ENCODE measurements around the gene HIVEP1. TPM values are rescaled to one million over a fixed set of nuclear protein-coding genes. Genes with fewer than 3 reads are reported as not detected.
A peak's percentile ranks its signal among the peaks of the same experiment; 100 is the strongest.
"Not testable (repeated sequence)": the region's sequence is repeated elsewhere in the genome, so short reads cannot be mapped to it uniquely, and the experiment has no call there.

HIVEP1 gene
- total RNA-seq, 2 experiments from 2014 or later, result 45.9 to 71.6 TPM

GRCh38 chr6:12176782-12177181 lies 164.7 kb downstream of the HIVEP1 start:
- DNase-seq; H3K4me1 Mint-ChIP-seq; intact Hi-C loops (cut with DNase I, micrococcal nuclease); H3K9me3 Mint-ChIP-seq (ENCODE audit: low read depth); H3K4me3 Mint-ChIP-seq; H3K27me3 Mint-ChIP-seq; H3K36me3 Mint-ChIP-seq (ENCODE audit: low read depth); ATAC-seq; POLR2A ChIA-PET; CTCF ChIA-PET; H3K27ac Mint-ChIP-seq: not testable (repeated sequence)

- CTCF ChIA-PET, result no interaction called here
- H3K27me3 Mint-ChIP-seq, result no peaks in the 10 kb centered on the region
- H3K27ac Mint-ChIP-seq, result no peak overlapping the region
- H3K4me1 Mint-ChIP-seq, result no peaks in the 10 kb centered on the region
- no peak overlapping the region for H3K4me3 Mint-ChIP-seq
- H3K9me3 Mint-ChIP-seq (ENCODE audit: low read depth), result peaks cover 4% of the 10 kb centered on the region
- POLR2A ChIA-PET, result no interaction called here
- intact Hi-C loops (cut with DNase I, micrococcal nuclease), result no loop called here
- peaks cover 5% of the 10 kb centered on the region for H3K36me3 Mint-ChIP-seq (ENCODE audit: low read depth)
- no peak for ATAC-seq
- DNase-seq, result no peak
These were observed 166.4 kb downstream of the HIVEP1 start for GRCh38 chr6:12178521-12178920.

DNA sequence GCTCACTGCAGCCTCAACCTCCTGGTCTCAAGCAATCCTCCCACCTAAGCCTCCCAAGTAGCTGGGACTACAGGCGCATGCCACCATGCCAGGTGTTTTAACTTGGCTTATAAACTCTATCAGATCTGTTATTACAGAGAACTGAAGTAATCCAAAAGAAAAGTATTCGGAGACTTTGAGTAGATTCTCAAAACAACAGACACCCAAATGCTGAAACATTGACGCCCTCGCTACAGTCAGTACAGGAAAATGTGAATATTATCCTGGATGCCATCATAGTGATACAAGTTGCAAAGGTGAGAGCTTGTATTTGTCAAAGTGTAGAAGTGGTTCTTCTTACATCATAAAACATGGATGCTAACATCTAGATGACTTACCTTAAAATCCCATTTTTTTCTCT lies 169.4 kb downstream of the HIVEP1 start:
- intact Hi-C loops (cut with DNase I, micrococcal nuclease), result no loop called here
- POLR2A ChIA-PET, result no interaction called here
- H3K4me1 Mint-ChIP-seq, result peaks cover 7% of the 10 kb centered on the region
- H3K27me3 Mint-ChIP-seq, result no peaks in the 10 kb centered on the region
- no peak overlapping the region for H3K27ac Mint-ChIP-seq
- no peak overlapping the region for H3K4me3 Mint-ChIP-seq
- DNase-seq (no peak), ATAC-seq (no peak)
- peaks cover 5% of the 10 kb centered on the region for H3K36me3 Mint-ChIP-seq (ENCODE audit: low read depth)
- peaks cover 6% of the 10 kb centered on the region for H3K9me3 Mint-ChIP-seq (ENCODE audit: low read depth)
- CTCF ChIA-PET, result interaction anchor here (1.2 kb wide), 1 partner anchor 33 kb away, joined by 4 read pairs; no protein-coding TSS in a partner anchor

- peak; percentile 55 for ATAC-seq
- H3K9me3 Mint-ChIP-seq (ENCODE audit: low read depth), result peaks cover 2% of the 10 kb centered on the region
- POLR2A ChIA-PET, result no interaction called here
These were observed 170.6 kb downstream of the HIVEP1 start for GRCh38 chr6:12182676-12183075.

DNA sequence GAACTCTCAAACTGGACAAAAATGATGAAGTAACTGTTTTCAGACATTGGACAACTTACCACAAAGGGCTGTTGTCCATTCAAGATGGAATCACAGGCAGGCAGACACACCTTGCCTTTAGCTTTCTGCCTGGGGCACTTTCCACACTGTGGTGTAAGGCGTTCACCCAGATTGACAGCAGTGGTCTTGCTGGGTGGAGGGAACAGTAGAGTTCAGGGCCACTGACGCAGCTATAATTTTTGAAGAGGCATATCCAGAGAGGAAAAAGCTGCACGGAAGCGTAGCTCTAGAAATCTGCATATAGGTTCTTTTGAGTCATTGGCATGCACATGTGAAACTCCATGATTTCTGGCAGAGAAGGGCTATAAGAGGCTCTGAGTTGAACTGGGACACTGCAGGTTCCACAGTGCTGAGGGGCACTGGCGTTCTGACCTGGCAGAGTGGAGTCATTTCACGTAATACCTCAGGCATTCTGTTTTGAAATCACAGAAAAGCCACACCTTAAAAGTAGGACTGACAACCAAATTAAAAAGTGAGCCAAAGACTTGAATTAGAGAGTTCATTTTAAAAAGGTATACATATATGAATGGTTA lies 173.1 kb downstream of the HIVEP1 start:
- DNase-seq (no peak), ATAC-seq (no peak)
- H3K36me3 Mint-ChIP-seq (ENCODE audit: low read depth), result no peaks in the 10 kb centered on the region
- peaks cover 7% of the 10 kb centered on the region for H3K4me1 Mint-ChIP-seq
- H3K27me3 Mint-ChIP-seq, result no peaks in the 10 kb centered on the region
- ChIA-PET POLR2A (no interaction called here), CTCF (interaction anchor here (0.7 kb wide), 1 partner anchor 291 kb away, joined by 4 read pairs; no protein-coding TSS in a partner anchor)
- peaks cover 2% of the 10 kb centered on the region for H3K9me3 Mint-ChIP-seq (ENCODE audit: low read depth)
- intact Hi-C loops (cut with DNase I, micrococcal nuclease), result no loop called here
- no peak overlapping the region for H3K4me3 Mint-ChIP-seq
- no peak overlapping the region for H3K27ac Mint-ChIP-seq

More at GRCh38 chr6:12182676-12183075, 170.6 kb downstream of the HIVEP1 start:
- intact Hi-C loops (cut with DNase I, micrococcal nuclease), result no loop called here
- CTCF ChIA-PET, result no interaction called here
- DNase-seq, result peak; percentile 31
- H3K4me3 Mint-ChIP-seq, result no peak overlapping the region
- no peaks in the 10 kb centered on the region for H3K36me3 Mint-ChIP-seq (ENCODE audit: low read depth)
- H3K27me3 Mint-ChIP-seq, result no peaks in the 10 kb centered on the region
- H3K4me1 Mint-ChIP-seq, result peaks cover 7% of the 10 kb centered on the region
- no peak overlapping the region for H3K27ac Mint-ChIP-seq

DNA sequence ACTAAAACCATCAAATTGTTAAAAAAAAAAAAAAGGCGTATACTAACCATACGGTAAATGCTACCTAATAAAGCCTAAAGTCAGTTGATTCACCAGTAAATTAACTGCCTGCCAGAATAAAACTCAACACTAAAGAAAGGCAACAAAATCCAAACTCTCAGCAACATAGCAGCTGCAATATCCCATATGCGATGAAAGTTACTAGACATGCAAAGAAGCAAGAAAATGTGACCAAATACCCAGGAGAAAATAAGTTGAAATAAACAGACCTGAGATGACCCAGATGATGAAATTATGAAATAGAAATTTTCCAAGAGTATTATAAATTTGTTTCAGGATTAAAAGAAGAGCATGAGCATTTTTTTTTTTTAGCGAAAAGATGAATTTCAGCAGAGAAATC lies 174.4 kb downstream of the HIVEP1 start:
- no peaks in the 10 kb centered on the region for H3K36me3 Mint-ChIP-seq (ENCODE audit: low read depth)
- peaks cover 7% of the 10 kb centered on the region for H3K4me1 Mint-ChIP-seq
- DNase-seq (no peak), ATAC-seq (no peak)
- no peak overlapping the region for H3K4me3 Mint-ChIP-seq
- H3K27me3 Mint-ChIP-seq, result no peaks in the 10 kb centered on the region
- H3K27ac Mint-ChIP-seq, result no peak overlapping the region
- peaks cover 2% of the 10 kb centered on the region for H3K9me3 Mint-ChIP-seq (ENCODE audit: low read depth)
- ChIA-PET CTCF (no interaction called here), POLR2A (interaction anchor here (0.6 kb wide), 1 partner anchor 482 kb away, joined by 4 read pairs; no protein-coding TSS in a partner anchor)
- intact Hi-C loops (cut with DNase I, micrococcal nuclease), result no loop called here

- intact Hi-C loops (cut with DNase I, micrococcal nuclease), result no loop called here
- Mint-ChIP-seq H3K4me3 (no peak overlapping the region), H3K27me3 (no peaks in the 10 kb centered on the region), H3K9me3 (ENCODE audit: low read depth) (peaks cover 2% of the 10 kb centered on the region), H3K36me3 (ENCODE audit: low read depth) (no peaks in the 10 kb centered on the region), H3K4me1 (peaks cover 7% of the 10 kb centered on the region), H3K27ac (no peak overlapping the region)
- ChIA-PET POLR2A (no interaction called here), CTCF (no interaction called here)
- no peak for ATAC-seq
- no peak for DNase-seq
These were observed 177.0 kb downstream of the HIVEP1 start for GRCh38 chr6:12189150-12189549.

GRCh38 chr6:12189661-12190060 lies 177.5 kb downstream of the HIVEP1 start:
- H3K27me3 Mint-ChIP-seq, result no peaks in the 10 kb centered on the region
- no peak overlapping the region for H3K4me3 Mint-ChIP-seq
- intact Hi-C loops (cut with DNase I, micrococcal nuclease), result no loop called here
- H3K4me1 Mint-ChIP-seq, result peaks cover 2% of the 10 kb centered on the region
- H3K36me3 Mint-ChIP-seq (ENCODE audit: low read depth), result no peaks in the 10 kb centered on the region
- no peaks in the 10 kb centered on the region for H3K9me3 Mint-ChIP-seq (ENCODE audit: low read depth)
- DNase-seq, result no peak
- no peak overlapping the region for H3K27ac Mint-ChIP-seq
- ChIA-PET CTCF (no interaction called here), POLR2A (no interaction called here)
- no peak for ATAC-seq

DNA sequence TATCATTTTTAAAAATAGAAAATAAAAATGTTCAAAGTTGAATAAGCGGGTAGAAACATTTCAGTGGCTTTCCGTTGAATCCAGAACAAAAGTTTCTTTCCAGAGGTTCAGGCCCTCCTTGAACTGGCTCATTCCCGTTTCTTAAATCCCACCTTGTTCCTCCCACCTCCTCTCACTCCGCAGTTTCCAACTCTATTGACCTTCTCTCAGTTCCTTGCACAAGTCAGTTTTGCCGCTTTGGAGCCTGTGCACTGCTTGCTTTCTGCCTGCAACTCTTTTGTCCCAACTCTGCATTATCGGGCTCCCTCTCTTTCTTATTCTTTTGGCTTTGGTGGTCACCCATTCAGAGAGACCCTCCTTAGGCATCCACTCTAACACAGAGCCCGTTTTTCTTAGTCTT lies 178.1 kb downstream of the HIVEP1 start:
- no peak for ATAC-seq
- DNase-seq, result no peak
- H3K4me1 Mint-ChIP-seq, result no peaks in the 10 kb centered on the region
- CTCF ChIA-PET, result no interaction called here
- no peaks in the 10 kb centered on the region for H3K9me3 Mint-ChIP-seq (ENCODE audit: low read depth)
- intact Hi-C loops (cut with DNase I, micrococcal nuclease), result no loop called here
- no peak overlapping the region for H3K4me3 Mint-ChIP-seq
- no peaks in the 10 kb centered on the region for H3K36me3 Mint-ChIP-seq (ENCODE audit: low read depth)
- POLR2A ChIA-PET, result no interaction called here
- no peaks in the 10 kb centered on the region for H3K27me3 Mint-ChIP-seq
- no peak overlapping the region for H3K27ac Mint-ChIP-seq

- intact Hi-C loops (cut with DNase I, micrococcal nuclease), result no loop called here
- no peaks in the 10 kb centered on the region for H3K4me1 Mint-ChIP-seq
- ChIA-PET CTCF (interaction anchor here (1.1 kb wide), 1 partner anchor 33 kb away, joined by 4 read pairs; no protein-coding TSS in a partner anchor), POLR2A (no interaction called here)
- no peak for DNase-seq
- H3K36me3 Mint-ChIP-seq (ENCODE audit: low read depth), result no peaks in the 10 kb centered on the region
- H3K27me3 Mint-ChIP-seq, result no peaks in the 10 kb centered on the region
- ATAC-seq, result no peak
- no peaks in the 10 kb centered on the region for H3K9me3 Mint-ChIP-seq (ENCODE audit: low read depth)
- no peak overlapping the region for H3K27ac Mint-ChIP-seq
- H3K4me3 Mint-ChIP-seq, result no peak overlapping the region
These were observed 184.3 kb downstream of the HIVEP1 start for GRCh38 chr6:12196326-12196936.

- H3K4me1 Mint-ChIP-seq, result no peaks in the 10 kb centered on the region
- DNase-seq (no peak), ATAC-seq (no peak)
- no peaks in the 10 kb centered on the region for H3K9me3 Mint-ChIP-seq (ENCODE audit: low read depth)
- intact Hi-C loops (cut with DNase I, micrococcal nuclease), result no loop called here
- no peaks in the 10 kb centered on the region for H3K36me3 Mint-ChIP-seq (ENCODE audit: low read depth)
- H3K4me3 Mint-ChIP-seq, result no peak overlapping the region
- POLR2A ChIA-PET, result no interaction called here
- H3K27ac Mint-ChIP-seq, result no peak overlapping the region
- CTCF ChIA-PET, result no interaction called here
- peaks cover 1% of the 10 kb centered on the region for H3K27me3 Mint-ChIP-seq
These were observed 186.7 kb downstream of the HIVEP1 start for GRCh38 chr6:12198851-12199250.

DNA sequence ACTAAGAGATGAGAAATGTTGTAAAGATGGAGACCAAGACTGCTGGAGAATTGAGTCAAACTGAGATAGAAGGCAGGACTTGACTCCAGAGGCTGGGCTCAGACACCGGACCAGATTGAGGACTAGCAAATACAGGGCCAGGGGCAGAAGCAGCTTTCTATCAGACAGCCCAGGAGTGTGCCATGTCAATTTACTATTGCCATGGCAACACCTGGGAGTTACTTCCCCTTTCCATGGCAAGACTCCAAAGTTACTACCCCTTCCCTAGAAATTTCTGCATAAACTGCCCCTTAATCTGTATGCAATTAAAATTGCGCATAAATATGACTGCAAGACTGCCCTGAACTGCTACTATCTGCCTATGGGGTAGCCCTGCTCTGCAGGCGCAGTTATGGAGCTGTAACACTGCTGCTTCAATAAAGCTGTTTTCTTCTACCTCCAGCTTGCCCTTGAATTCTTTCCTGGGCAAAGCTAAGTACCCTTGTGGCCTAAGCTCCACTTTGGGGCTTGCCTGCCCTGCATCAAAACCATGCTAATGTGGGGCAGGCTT lies 188.0 kb downstream of the HIVEP1 start:
- DNase-seq (no peak), ATAC-seq (no peak)
- Mint-ChIP-seq H3K4me1 (no peaks in the 10 kb centered on the region), H3K36me3 (ENCODE audit: low read depth) (no peaks in the 10 kb centered on the region), H3K27me3 (peaks cover 1% of the 10 kb centered on the region), H3K9me3 (ENCODE audit: low read depth) (no peaks in the 10 kb centered on the region), H3K4me3 (no peak overlapping the region), H3K27ac (no peak overlapping the region)
- POLR2A ChIA-PET, result no interaction called here
- CTCF ChIA-PET, result interaction anchor here (0.6 to 0.7 kb wide), 2 partner anchors 882 to 1559 kb away, joined by 3 read pairs; no protein-coding TSS in a partner anchor
- intact Hi-C loops (cut with DNase I, micrococcal nuclease), result no loop called here

Measured in activated CD4-positive, alpha-beta T cell treated with anti-CD3 and anti-CD28 coated beads for 36 hours (primary cell).